ENCODE results near the gene OR13A1.
"Not testable (repeated sequence)": the region's sequence is repeated elsewhere in the genome, so short reads cannot be mapped to it uniquely, and the experiment has no call there.

OR13A1 gene, protein sequence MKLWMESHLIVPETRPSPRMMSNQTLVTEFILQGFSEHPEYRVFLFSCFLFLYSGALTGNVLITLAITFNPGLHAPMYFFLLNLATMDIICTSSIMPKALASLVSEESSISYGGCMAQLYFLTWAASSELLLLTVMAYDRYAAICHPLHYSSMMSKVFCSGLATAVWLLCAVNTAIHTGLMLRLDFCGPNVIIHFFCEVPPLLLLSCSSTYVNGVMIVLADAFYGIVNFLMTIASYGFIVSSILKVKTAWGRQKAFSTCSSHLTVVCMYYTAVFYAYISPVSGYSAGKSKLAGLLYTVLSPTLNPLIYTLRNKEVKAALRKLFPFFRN

DNA sequence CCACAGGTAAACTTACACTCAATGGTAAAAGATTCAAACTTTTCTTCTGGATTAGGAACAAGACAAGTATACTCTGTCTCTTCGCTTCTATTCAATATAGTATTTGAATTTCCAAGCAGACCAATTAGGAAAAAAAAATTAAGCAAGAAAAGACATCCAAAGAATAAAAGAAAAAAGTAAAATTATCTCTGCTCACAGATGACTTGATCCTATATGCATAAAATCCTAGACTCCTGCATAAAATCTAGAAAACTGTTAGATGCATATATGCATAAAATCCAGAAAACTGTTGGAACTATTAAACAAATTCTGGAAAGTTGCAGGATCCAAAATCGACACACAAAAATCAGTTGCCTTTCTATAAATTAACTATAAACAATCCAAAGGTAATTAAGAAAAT is at the start of gene OR13A1:
TSS of gene OR13A1 (minus strand) at position 101 of the 400 bp plus-strand sequence. CDS start 11,186 bp downstream, outside the sequence.
- no peak for DNase-seq

DNA sequence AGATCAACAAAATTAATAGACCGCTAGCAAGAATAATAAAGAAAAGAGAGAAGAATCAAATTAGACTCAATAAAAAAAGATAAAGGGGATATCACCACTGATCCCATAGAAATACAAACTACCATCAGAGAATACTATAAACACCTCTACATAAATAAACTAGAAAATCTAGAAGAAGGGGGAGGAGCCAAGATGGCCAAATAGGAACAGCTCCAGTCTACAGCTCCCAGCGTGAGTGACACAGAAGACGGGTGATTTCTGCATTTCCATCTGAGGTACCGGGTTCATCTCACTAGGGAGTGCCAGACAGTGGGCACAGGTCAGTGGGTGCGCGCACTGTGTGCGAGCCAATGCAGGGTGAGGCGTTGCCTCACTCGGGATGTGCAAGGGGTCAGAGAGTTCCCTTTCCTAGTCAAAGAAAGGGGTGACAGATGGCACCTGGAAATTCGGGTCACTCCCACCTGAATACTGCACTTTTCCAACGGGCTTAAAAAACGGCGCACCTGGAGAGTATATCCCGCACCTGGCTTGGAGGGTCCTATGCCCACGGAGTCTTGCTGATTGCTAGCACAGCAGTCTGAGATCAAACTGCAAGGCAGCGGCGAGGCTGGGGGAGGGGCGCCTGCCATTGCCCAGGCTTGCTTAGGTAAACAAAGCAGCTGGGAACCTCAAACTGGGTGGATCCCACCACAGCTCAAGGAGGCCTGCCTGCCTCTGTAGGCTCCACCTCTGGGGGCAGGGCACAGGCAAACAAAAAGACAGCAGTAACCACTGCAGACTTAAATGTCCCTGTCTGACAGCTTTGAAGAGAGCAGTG is 46.8 kb upstream of the OR13A1 start:
- DNase-seq: not testable (repeated sequence)

DNA sequence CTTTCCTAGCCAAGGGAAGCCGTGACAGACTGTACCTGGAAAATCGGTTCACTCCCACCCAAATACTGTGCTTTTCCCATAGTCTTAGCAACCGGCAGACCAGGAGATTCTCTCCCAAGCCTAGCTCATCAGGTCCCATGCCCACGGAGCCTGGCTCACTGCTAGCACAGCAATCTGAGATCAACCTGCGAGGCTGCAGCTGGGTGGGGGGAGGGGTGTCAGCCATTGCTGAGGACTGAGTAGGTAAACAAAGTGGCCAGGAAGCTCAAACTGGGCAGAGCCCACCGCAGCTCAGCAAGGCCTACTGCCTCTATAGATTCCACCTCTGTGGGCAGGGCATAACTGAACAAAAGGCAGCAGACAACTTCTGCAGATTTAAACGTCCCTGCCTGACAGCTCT is 43.6 kb upstream of the OR13A1 start:
- not testable (repeated sequence) for DNase-seq

DNA sequence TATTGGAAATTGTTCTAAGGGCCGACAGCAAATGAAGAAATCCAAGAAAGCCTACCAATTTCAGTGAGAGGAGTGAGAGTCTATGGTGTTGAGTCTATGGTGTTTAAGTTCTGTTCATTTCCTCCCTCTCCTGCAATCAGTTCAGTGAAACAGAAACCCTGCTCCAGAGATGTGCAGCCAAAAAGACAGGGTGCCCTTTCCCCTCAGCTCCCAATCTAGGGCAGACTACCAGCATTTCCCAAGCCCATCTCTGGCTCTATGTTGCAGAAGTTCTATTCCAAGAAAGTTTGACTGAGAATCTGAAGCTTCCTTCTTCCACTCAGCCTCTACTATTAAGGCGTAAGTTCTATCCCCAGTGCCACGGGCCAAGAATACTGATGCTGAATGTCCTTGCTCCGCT is 40.1 kb upstream of the OR13A1 start:
- DNase-seq: no peak

DNA sequence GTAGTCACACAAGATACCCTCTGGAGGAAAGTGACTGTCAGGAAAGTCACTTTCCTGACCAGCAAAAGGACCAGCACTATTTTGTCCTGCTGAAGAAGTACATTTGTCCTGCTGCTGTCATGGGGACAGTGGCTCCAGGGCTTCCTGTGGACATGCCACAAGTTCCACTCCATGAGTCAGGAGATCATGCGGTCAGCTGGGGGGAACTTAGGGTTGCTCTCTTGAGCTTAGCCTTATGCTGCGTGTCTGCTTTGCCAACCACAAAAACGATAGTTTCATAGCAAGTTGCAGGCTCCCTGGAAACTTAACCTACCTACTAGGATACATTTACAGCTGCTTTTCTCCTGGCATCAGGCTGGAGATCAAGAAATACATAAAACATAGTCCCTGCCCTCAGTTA is 38.9 kb upstream of the OR13A1 start:
- no peak for DNase-seq

DNA sequence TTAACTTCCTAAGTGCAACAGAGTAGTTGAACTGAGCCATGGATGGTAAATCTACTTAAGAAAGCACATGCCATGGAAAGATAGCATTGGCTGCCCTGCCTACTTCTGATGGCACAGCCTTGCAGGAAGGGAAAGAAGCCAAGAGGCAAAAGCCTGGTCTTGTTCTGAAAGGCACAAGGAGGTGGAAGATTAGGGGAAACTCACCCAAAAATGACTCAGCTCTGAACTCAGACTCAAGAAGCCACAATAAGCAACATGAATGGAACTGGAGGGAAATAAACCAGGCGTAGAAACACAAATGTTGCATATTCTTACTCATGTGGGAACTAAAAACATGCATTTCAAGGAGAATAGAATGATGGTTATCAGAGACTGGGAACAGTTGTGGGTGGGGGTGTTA is 37.8 kb upstream of the OR13A1 start:
- no peak for DNase-seq

DNA sequence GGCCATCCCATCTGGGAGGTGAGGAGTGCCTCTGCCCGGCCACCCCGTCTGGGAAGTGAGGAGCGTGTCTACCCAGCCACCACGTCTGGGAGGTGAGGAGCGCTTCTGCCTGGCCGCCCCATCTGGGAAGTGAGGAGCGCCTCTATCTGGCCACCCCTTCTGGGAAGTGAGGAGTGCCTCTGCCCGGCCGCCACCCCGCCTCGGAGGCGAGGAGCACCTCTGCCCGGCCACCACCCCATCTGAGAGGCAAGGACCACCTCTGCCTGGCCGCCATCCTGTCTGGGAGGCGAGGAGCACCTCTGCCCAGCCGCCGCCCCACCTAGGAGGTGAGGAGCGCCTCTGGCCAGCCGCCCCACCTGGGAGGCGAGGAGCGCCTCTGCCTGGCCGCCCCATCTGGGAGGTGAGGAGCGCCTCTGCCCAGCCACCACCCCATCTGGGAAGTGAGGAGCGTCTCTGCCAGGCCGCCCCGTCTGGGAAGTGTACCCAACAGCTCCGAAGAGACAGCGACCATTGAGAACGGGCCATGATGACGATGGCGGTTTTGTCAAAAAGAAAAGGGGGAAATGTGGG is 32.9 kb upstream of the OR13A1 start:
- DNase-seq: not testable (repeated sequence)

DNA sequence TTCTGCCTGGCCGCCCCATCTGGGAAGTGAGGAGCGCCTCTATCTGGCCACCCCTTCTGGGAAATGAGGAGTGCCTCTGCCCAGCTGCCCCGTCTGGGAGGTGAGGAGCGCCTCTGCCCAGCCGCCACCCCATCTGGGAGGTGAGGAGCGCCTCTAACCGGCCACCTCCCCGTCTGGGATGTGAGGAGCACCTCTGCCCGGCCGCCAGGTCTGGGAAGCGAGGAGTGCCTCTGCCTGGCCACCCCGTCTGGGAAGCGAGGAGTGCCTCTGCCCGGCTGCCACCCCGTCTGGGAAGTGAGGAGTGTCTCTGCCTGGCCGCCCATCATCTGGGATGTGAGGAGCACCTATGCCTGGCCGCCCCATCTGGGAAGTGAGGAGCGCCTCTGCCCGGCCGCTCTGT is 32.1 kb upstream of the OR13A1 start:
- DNase-seq: not testable (repeated sequence)

DNA sequence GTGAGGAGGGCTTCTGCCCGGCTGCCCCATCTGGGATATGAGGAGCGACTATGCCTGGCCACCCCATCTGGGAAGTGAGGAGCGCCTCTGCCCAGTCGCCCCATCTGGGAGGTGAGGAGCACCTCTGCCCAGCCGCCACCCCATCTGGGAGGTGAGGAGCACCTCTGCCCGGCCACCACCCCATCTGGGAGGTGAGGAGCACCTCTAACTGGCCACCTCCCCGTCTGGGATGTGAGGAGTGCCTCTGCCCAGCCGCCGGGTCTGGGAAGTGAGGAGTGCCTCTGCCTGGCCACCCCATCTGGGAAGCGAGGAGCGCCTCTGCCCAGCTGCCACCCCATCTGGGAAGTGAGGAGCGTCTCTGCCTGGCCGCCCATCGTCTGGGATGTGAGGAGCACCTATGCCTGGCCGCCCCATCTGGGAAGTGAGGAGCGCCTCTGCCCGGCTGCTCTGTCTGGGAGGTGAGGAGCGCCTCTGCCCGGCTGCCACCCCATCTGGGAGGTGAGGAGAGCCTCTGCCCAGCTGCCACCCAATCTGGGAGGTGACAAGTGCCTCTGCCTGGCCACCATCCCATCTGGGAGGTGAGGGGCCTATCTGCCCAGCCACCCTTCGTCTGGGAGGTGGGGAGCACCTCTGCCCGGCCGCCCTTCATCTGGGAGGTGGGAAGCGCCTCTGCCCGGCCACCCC is 31.4 kb upstream of the OR13A1 start:
- not testable (repeated sequence) for DNase-seq

DNA sequence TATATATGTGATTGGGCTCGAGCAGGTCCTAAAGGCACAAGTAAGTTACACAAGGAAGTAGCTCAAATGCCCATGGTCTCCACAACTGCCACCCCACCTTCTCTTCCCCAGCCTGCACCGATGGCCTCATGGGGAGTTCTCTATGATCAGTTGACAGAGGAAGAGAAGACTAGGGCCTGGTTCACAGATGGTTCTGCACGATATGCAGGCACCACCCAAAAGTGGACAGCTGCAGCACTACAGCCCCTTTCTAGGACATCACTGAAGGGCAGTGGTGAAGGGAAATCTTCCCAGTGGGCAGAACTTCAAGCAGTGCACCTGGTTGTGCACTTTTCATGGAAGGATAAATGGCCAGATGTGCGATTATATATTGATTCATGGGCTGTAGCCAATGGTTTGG is 25.0 kb upstream of the OR13A1 start:
- not testable (repeated sequence) for DNase-seq

DNA sequence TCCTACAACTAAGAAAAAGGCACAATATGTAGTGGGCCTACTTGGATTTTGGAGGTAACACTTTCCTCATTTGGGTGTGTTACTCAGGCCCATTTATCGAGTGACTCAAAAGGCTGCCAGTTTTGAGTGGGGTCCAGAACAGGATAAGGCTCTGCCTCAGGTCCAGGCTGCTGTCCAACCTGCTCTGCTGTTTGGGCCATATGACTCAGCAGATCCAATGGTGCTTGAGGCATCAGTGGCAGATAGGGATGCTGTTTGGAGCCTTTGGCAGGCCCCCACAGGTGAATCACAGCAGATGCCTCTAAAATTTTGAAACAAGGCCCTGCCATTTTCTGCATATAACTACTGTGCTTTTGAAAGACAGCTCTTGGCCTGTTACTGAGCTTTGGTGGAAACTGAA is 24.5 kb upstream of the OR13A1 start:
- DNase-seq: no peak

DNA sequence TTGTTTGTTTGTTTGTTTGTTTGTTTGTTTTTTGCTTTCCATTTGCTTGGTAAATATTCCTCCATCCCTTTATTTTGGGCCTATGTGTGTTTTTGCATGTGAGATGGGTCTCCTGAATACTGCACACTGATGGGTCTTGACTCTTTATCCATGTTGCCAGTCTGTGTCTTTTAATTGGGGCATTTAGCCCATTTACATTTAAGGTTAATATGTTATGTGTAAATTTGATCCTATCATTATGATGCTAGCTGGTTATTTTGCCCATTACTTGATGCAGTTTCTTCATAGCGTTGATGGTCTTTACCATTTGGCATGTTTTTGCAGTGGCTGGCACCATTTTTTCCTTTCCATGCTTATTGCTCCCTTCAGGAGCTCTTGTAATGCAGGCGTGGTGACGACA is 16.4 kb upstream of the OR13A1 start:
- not testable (repeated sequence) for DNase-seq

DNA sequence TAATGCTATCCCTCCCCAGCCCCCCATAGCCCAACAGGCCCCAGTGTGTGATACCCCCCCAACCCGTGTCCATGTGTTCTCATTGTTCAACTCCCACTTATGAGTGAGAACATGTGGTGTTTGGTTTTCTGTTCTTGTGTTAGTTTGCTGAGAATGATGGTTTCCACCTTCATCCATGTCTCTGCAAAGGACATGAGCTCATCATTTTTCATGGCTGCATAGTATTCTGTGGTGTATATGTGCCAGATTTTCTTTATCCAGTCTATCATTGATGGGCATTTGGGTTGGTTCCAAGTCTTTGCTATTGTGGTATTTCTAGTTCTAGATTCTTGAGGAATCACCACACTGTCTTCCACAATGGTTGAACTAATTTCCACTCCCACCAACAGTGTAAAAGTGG is 11.5 kb upstream of the OR13A1 start:
- DNase-seq: not testable (repeated sequence)

DNA sequence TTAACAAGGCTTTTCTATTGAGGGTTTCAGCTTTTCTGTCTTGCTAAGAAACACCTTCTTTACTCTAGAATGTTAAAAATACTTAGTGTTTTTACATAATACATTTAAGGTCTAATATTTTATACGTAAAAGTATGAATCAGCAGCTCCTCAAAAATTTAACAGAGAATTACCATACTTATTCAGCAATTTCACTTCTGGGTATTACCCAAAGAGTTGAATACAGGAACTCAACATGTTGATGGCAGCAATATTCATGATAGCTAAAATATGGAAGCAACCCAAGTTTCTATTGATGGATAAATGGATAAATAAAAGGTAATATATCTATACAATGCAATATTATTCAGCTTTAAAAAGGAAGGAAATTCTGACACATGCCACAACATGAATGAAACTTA is 9.7 kb upstream of the OR13A1 start:
- DNase-seq: no peak

DNA sequence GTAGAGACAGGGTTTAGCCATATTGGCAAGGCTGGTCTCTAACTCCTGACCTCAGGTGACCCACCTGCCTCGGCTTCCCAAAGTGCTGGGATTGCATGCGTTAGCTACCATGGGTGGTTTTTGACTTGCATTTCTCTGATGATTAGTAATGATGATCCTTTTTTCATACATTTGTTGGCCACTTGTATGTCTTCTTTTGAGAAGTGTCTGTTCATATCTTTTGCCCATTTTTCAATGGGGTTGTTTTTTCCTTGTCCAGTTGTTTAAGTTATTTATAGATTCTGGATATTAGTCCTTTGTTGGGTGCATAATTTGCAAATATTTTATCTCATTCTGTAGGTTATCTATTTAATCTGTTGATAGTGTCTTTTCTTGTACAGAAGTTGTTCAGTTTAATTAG is 4.3 kb upstream of the OR13A1 start:
- no peak for DNase-seq

DNA sequence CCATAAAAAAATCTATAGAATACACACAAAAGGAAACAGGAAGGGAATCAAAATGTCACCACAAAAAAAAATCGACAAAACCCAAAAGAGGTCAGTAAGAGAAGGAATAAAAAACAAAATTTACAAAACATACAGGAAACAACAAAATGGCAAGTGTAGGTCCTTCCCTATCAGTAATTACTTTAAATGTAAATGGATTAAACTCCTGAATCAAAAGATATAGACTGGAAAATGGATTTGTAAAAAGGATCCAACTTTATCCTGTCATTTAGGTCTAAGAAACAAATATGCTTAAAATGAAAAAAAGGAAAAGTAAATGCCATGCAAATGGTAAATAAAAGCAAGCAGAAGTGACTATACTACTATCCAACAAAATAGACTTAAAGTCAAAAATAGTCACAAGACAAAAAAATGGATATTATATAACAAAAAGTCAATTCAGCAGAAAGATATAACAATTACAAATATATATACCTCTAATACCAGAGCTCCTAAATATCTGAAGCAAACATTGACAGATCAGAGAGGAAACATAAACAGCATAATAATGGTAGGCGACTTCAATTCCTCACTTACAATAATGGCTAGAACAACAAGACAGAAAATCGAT is 2.0 kb downstream of the OR13A1 start:
- no peak for DNase-seq

DNA sequence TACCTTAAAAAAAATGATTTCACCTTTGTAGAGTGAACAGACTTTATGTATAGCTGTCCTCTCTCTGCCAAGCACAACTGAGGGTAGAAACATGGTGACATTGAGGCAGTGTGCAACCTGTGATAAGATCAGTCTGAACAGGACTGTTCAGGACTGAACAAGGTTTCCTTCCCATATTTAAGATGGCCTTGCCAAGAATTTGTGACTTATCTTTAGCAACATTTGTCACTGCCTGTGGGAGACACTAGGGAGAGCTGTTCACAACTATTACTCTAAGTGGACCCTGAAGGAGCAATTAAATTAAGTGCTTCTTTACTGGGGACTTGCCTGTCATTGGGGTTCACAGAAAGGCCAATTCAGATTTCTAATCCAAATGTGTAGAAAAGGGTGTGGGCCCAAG is 6.7 kb downstream of the OR13A1 start:
- DNase-seq: no peak

DNA sequence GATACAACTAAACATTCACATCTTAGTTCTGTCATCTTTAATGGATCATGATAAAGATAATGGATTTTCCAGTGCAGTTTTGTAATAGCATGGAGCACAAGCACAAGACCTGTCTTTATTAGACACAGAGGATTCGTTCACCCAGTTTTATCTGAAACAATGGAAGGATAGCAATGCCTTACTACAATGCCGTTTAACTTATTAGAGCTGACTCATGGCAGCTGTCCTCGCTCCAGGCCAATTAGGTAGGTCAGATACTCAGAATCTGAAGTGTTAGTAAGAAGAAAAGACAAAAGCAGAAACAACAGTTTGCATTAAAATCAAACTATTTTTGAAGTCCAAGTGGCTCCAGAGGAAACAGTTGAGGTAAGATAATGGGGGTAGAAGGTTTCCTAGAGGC is 12.8 kb downstream of the OR13A1 start:
- DNase-seq: no peak

DNA sequence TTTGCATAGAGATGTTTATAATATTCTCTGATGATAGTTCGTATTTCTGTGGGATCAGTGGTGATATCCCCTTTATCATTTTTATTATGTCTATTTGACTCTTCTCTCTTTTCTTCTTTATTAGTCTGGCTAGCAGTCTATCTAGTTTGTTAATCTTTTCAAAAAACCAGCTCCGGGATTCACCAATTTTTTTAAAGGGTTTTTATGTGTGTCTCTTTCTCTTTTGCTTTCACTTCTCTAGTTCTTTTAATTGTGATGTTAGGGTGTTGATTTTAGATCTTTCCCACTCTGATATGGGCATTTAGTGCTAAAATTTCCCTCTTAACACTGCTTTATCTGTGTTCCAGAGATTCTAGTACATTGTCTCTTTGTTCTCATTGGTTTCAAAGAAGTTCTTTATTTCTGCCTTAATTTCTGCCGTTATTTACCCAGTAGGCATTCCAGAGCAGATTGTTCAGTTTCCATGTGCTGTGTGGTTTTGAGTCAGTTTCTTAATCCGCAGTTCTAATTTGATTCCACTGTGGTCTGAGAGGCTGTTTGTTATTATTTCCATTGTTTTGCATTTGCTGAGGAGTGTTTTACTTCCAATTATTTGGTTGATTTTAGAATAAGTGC is 17.0 kb downstream of the OR13A1 start:
- DNase-seq: not testable (repeated sequence)

DNA sequence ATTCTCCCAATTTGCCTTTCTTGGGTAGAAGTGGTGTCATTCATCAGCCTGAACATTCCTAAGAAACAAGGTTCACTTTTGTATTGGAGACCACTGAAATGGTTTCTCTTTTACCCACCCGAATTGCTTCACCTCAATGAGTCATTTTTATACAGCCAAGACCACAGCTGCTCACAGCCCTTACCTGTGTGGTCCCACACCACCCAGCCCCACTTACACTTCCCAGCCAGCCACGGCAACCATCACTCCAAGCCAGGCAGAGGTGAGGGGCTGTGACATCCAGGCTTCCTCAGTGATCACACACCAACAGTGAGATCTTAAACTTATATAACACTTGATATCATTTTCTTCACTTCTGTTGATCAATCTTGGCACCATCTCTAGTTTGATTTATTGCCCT is 20.7 kb downstream of the OR13A1 start:
- no peak for DNase-seq

DNA sequence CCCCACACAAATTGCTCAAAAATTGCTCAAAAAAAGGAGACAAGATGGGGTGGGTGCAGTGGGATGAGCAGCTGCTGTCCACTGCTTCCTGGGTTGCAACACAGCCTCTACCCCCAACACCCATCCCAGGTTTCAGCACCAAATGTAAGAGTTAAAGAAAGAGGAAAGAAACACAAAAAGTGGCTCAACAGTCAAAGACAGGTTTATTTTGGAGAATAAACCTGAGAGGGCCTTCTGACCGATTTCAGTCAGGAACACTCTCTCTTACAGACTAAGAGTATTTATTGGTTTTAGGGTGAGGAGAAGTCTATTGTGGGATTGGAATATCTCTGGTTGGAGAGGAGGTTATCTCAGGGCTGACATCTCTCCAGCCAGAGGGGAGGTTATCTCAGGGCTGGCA is 28.4 kb downstream of the OR13A1 start:
- DNase-seq: no peak

DNA sequence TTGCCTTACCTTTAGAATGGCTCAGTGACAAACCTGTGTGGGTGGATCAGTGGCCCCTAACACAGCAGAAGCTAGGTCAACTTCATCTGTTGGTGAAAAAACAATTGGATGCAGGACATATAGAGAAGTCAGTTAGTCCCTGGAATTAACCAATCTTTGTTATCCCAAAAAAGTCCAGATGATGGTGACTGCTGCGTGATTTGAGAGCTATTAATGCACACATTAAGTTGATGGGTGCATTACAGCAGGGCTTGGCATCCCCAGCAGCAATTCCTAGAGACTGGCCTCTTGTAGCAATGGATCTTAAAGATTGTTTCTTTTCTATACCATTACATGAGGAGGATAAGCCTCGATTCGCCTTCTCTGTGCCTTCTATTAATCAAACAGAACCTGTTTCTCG is 33.3 kb downstream of the OR13A1 start:
- no peak for DNase-seq
